ENCODE data around the gene LRRC19. TPM values are rescaled to one million over a fixed set of nuclear protein-coding genes. Genes with fewer than 3 reads are reported as not detected.

LRRC19 gene
- total RNA-seq, 1 experiment from 2014 or later, result not detected

DNA sequence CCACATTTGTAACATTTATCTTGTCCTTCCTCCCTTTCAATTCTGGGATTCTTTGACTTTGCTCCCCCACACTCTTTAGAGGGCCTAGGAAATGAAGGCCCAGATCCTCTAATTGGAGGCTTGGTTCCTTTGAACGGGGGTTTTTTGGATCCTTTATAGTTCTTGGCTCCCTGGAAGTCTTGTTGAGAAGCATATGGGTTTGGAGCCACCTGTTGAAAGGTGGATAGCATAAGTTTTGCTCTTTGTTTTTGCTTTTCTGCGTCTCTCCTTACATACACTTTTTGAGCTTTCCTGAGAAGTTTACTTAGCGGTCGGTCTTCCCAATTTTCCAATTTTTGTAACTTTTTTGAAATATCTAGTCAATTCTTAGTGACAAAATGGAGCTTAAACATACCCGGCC is 31.5 kb downstream of the LRRC19 start:
- no peak for DNase-seq (ENCODE audit: low spot score)
- Histone ChIP-seq H3K4me1 (ENCODE audit: insufficient read depth, low read length, poor library complexity, severe bottlenecking) (no peaks in the 10 kb centered on the region), H3K27ac (ENCODE audit: low read depth, low read length, poor library complexity, severe bottlenecking) (no peak overlapping the region), H3K9me3 (ENCODE audit: low read depth, low read length, poor library complexity, severe bottlenecking) (no peaks in the 10 kb centered on the region), H3K4me3 (ENCODE audit: low read depth, low read length, poor library complexity, severe bottlenecking) (no peak overlapping the region), H3K27me3 (replicated peaks; ENCODE audit: insufficient read depth, low read depth, low read length, poor library complexity) (no peaks in the 10 kb centered on the region), H3K36me3 (ENCODE audit: insufficient read depth, low read length, poor library complexity, severe bottlenecking) (no peaks in the 10 kb centered on the region)
- BruUV-seq (replicated peaks), result no TSS peak
- ChIA-PET CTCF (no interaction called here), POLR2A (ENCODE audit: low non-redundant PET) (no interaction called here)
- intact Hi-C loops (cut with micrococcal nuclease; ENCODE audit: unreplicated experiment), result loop anchor here (2.0 to 10.0 kb wide), 2 partner anchors 227 to 1009 kb away; no protein-coding TSS in a partner anchor
- TF ChIP-seq, protein P1, sequence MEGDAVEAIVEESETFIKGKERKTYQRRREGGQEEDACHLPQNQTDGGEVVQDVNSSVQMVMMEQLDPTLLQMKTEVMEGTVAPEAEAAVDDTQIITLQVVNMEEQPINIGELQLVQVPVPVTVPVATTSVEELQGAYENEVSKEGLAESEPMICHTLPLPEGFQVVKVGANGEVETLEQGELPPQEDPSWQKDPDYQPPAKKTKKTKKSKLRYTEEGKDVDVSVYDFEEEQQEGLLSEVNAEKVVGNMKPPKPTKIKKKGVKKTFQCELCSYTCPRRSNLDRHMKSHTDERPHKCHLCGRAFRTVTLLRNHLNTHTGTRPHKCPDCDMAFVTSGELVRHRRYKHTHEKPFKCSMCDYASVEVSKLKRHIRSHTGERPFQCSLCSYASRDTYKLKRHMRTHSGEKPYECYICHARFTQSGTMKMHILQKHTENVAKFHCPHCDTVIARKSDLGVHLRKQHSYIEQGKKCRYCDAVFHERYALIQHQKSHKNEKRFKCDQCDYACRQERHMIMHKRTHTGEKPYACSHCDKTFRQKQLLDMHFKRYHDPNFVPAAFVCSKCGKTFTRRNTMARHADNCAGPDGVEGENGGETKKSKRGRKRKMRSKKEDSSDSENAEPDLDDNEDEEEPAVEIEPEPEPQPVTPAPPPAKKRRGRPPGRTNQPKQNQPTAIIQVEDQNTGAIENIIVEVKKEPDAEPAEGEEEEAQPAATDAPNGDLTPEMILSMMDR (conservative IDR thresholded peaks at IDR 0.05; ENCODE audit: low read depth, low read length), result no peak
- no peak for TF ChIP-seq EZH2 (IDR thresholded peaks at IDR 0.05; ENCODE audit: borderline replicate concordance, low read depth, low read length, poor library complexity, severe bottlenecking)

GRCh38 chr9:26971721-26972120 is 33.8 kb downstream of the LRRC19 start:
- Histone ChIP-seq H3K4me1 (ENCODE audit: insufficient read depth, low read length, poor library complexity, severe bottlenecking) (no peaks in the 10 kb centered on the region), H3K9me3 (ENCODE audit: low read depth, low read length, poor library complexity, severe bottlenecking) (no peaks in the 10 kb centered on the region), H3K27ac (ENCODE audit: low read depth, low read length, poor library complexity, severe bottlenecking) (no peak overlapping the region), H3K27me3 (replicated peaks; ENCODE audit: insufficient read depth, low read depth, low read length, poor library complexity) (no peaks in the 10 kb centered on the region), H3K36me3 (ENCODE audit: insufficient read depth, low read length, poor library complexity, severe bottlenecking) (no peaks in the 10 kb centered on the region), H3K4me3 (ENCODE audit: low read depth, low read length, poor library complexity, severe bottlenecking) (no peak overlapping the region)
- TF ChIP-seq, protein P1 (conservative IDR thresholded peaks at IDR 0.05; ENCODE audit: low read depth, low read length), result no peak
- TF ChIP-seq EZH2 (IDR thresholded peaks at IDR 0.05; ENCODE audit: borderline replicate concordance, low read depth, low read length, poor library complexity, severe bottlenecking), result no peak
- no TSS peak for BruUV-seq (replicated peaks)
- CTCF ChIA-PET, result no interaction called here
- intact Hi-C loops (cut with micrococcal nuclease; ENCODE audit: unreplicated experiment), result loop anchor here (10.0 kb wide), 1 partner anchor 1007 kb away; no protein-coding TSS in a partner anchor
- POLR2A ChIA-PET (ENCODE audit: low non-redundant PET), result no interaction called here
- no peak for DNase-seq (ENCODE audit: low spot score)

- ChIA-PET CTCF (no interaction called here), POLR2A (ENCODE audit: low non-redundant PET) (no interaction called here)
- Histone ChIP-seq H3K27ac (ENCODE audit: low read depth, low read length, poor library complexity, severe bottlenecking) (peak overlapping the region; percentile 77), H3K36me3 (ENCODE audit: insufficient read depth, low read length, poor library complexity, severe bottlenecking) (no peaks in the 10 kb centered on the region), H3K27me3 (replicated peaks; ENCODE audit: insufficient read depth, low read depth, low read length, poor library complexity) (no peaks in the 10 kb centered on the region), H3K4me1 (ENCODE audit: insufficient read depth, low read length, poor library complexity, severe bottlenecking) (peaks cover 6% of the 10 kb centered on the region), H3K9me3 (ENCODE audit: low read depth, low read length, poor library complexity, severe bottlenecking) (no peaks in the 10 kb centered on the region), H3K4me3 (ENCODE audit: low read depth, low read length, poor library complexity, severe bottlenecking) (peak overlapping the region; percentile 61)
- BruUV-seq (replicated peaks), result no TSS peak
- no peak for DNase-seq (ENCODE audit: low spot score)
- TF ChIP-seq EZH2 (IDR thresholded peaks at IDR 0.05; ENCODE audit: borderline replicate concordance, low read depth, low read length, poor library complexity, severe bottlenecking), result no peak
- TF ChIP-seq, protein P1 (conservative IDR thresholded peaks at IDR 0.05; ENCODE audit: low read depth, low read length), result no peak
- intact Hi-C loops (cut with micrococcal nuclease; ENCODE audit: unreplicated experiment), result no loop called here
Measured at GRCh38 chr9:26956860-26957233, 48.6 kb downstream of the LRRC19 start.
